ENCODE results near the gene SMR3B.

The SMR3B gene

DNA sequence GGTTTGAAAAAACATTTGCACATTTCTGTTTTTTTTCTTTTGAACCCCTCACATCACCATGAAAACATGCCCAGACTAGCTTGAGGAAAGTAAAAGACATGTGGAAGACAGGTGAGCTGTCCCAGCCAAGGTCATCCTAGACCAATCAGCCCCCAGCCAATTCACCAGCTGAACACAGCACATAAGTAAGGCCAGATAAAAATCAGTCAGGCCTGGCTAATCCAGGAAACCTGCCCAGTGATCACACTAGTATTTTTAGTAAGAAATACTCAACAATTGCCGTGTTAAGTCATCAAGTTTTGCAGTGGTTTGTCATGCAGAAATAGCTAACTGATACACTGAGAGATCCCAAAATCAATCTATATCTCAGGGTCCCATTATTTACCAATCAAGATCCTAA, 26.7 kb upstream of the SMR3B start:
- TF ChIP-seq RAD21 (IDR thresholded peaks at IDR 0.05; ENCODE audit: low read depth) (no peak), FOXM1 (IDR thresholded peaks at IDR 0.05; ENCODE audit: borderline replicate concordance, low read depth) (no peak), EP300 (IDR thresholded peaks at IDR 0.05; ENCODE audit: borderline replicate concordance) (no peak), TCF12 (IDR thresholded peaks at IDR 0.05; ENCODE audit: low read depth) (no peak), ZBTB7A (IDR thresholded peaks at IDR 0.05; ENCODE audit: low read depth) (no peak), EGR1 (IDR thresholded peaks at IDR 0.05) (no peak), YY1 (IDR thresholded peaks at IDR 0.05; ENCODE audit: low read depth) (no peak), CEBPB (IDR thresholded peaks at IDR 0.05) (no peak), CREB1 (IDR thresholded peaks at IDR 0.05; ENCODE audit: low read depth) (no peak), NFIC (IDR thresholded peaks at IDR 0.05) (no peak)
- TF ChIP-seq, protein P1, sequence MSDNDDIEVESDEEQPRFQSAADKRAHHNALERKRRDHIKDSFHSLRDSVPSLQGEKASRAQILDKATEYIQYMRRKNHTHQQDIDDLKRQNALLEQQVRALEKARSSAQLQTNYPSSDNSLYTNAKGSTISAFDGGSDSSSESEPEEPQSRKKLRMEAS (IDR thresholded peaks at IDR 0.05) = no peak
- TF ChIP-seq, protein P2, sequence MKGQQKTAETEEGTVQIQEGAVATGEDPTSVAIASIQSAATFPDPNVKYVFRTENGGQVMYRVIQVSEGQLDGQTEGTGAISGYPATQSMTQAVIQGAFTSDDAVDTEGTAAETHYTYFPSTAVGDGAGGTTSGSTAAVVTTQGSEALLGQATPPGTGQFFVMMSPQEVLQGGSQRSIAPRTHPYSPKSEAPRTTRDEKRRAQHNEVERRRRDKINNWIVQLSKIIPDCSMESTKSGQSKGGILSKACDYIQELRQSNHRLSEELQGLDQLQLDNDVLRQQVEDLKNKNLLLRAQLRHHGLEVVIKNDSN (IDR thresholded peaks at IDR 0.05) = no peak

DNA sequence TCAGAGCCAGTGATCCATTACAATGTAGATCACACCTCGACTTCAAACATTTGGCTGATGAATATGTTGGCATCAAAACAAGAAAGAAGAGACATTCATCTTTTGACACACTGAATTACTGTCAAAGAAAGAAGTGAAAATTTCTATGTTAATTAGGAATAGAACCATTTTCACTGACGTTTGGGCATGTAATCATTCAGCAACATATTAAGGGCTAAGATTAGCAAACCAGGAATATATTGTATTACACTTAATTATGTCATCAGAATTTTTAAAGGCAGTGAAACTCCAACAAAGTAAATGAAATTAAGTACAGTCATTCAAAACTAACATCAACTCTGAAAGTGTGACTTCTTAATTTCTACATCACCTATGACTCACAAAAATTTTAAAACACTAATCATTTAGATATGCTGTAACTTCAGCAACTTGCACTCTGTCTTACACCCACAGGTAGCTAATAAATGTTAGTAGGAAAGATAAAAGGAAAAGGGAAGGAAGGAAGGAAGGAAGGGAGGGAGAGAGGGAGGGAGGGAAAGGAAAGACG, 23.7 kb upstream of the SMR3B start:
- no peak for TF ChIP-seq ZBTB7A (IDR thresholded peaks at IDR 0.05; ENCODE audit: low read depth)
- no peak for TF ChIP-seq EGR1 (IDR thresholded peaks at IDR 0.05)
- no peak for TF ChIP-seq CREB1 (IDR thresholded peaks at IDR 0.05; ENCODE audit: low read depth)
- TF ChIP-seq, protein P2 (IDR thresholded peaks at IDR 0.05) = no peak
- no peak for TF ChIP-seq TEAD4 (IDR thresholded peaks at IDR 0.05)
- TF ChIP-seq EP300 (IDR thresholded peaks at IDR 0.05; ENCODE audit: borderline replicate concordance) = no peak
- TF ChIP-seq RAD21 (IDR thresholded peaks at IDR 0.05; ENCODE audit: low read depth) = no peak
- TF ChIP-seq, protein P1 (IDR thresholded peaks at IDR 0.05) = no peak
- TF ChIP-seq NFIC (IDR thresholded peaks at IDR 0.05) = no peak

DNA sequence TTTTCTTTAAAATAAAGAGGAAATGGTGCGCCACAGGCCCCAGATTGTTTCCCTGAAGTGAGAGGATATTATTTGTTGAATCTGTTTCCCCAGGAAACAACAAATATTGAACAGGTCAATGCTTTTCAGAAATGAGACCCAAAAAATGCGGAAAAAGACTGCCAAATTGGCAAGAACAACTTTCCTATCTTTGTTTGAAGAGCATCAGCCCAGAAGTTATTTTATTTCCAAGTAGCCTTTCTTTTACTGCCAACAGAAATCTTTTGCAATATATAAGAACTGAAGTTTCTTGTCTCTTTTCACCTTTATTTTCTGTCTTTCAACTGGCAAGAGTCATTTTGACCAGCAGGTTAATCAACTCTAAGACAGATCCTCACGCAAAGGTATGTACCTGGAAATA, 22.5 kb upstream of the SMR3B start, which contains the start of gene SMR3A:
Gene SMR3A, plus strand, starts transcription at position 301 of the 400 bp plus-strand sequence. CDS start 1,356 bp downstream, outside the sequence.
- no peak for TF ChIP-seq NFIC (IDR thresholded peaks at IDR 0.05)

DNA sequence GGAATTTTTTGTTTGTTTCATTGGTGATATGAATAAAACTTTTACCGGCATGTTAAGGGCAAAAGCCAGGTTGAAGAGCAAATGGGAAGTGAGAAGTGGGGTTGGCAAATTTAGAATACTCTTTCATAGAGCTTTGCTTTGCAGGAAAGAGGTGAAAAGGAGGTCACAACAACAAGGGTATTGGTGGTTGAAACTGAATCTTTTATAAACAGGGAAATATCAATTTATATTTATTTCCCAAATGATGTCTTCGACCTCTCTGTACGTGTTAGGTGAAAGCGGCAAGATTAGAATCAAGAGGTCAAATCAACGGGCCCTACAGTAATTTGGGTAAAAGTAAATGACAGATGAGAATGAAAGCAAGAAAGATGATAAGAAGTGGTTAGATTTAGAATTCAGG, 18.9 kb upstream of the SMR3B start:
- no peak for TF ChIP-seq FOXM1 (IDR thresholded peaks at IDR 0.05; ENCODE audit: borderline replicate concordance, low read depth)

DNA sequence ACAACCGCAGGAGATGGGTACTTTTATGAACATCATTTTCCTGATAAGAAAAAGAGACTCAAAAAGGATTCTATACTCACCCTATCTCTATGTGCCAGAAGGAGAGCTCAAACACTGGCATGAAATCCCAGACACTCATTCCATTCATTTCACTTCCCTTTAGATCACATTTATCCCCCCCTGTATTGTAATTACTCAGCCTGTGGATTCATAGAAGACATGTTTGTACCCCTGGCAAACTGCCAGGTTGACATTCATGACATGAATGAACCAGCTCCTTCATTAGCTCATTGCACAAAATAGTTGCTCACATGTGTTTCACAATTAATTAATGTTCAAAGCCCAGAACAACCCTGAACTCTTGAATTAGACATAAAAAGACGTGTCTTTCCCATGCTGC, 17.5 kb upstream of the SMR3B start:
- TF ChIP-seq ZBTB7A (IDR thresholded peaks at IDR 0.05; ENCODE audit: low read depth) (no peak), YY1 (IDR thresholded peaks at IDR 0.05; ENCODE audit: low read depth) (no peak)
- TF ChIP-seq, protein P2 (IDR thresholded peaks at IDR 0.05) = no peak
- TF ChIP-seq, protein P1 (IDR thresholded peaks at IDR 0.05) = no peak

DNA sequence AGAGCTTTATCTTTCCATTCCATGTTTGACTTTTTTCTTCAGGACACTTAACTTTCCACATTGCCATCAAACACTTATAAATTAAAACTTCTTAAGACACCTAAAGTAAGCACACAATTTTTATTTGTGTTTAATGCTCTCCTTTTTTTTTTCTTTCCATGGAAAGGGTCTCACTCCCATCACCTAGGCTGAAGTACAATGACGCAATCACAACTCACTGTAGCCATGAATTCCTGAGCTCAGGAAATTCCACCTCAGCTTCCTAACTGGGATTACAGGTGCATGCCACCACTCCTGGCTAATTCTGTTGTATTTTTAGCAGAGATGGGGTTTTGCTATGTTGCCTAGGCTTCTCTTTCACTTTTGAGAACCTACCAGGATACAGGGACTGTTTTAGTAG, 15.1 kb upstream of the SMR3B start:
- TF ChIP-seq EP300 (IDR thresholded peaks at IDR 0.05; ENCODE audit: borderline replicate concordance) (no peak), NFIC (IDR thresholded peaks at IDR 0.05) (no peak), TEAD4 (IDR thresholded peaks at IDR 0.05) (no peak), CEBPB (IDR thresholded peaks at IDR 0.05) (no peak), RAD21 (IDR thresholded peaks at IDR 0.05; ENCODE audit: low read depth) (no peak), TAF1 (IDR thresholded peaks at IDR 0.05; ENCODE audit: low read depth) (no peak), YY1 (IDR thresholded peaks at IDR 0.05; ENCODE audit: low read depth) (no peak), FOXM1 (IDR thresholded peaks at IDR 0.05; ENCODE audit: borderline replicate concordance, low read depth) (no peak), EGR1 (IDR thresholded peaks at IDR 0.05) (no peak), ZBTB7A (IDR thresholded peaks at IDR 0.05; ENCODE audit: low read depth) (no peak), TCF12 (IDR thresholded peaks at IDR 0.05; ENCODE audit: low read depth) (no peak), CREB1 (IDR thresholded peaks at IDR 0.05; ENCODE audit: low read depth) (no peak)
- TF ChIP-seq, protein P2 (IDR thresholded peaks at IDR 0.05) = no peak
- TF ChIP-seq, protein P1 (IDR thresholded peaks at IDR 0.05) = no peak
- TF ChIP-seq, protein P3, sequence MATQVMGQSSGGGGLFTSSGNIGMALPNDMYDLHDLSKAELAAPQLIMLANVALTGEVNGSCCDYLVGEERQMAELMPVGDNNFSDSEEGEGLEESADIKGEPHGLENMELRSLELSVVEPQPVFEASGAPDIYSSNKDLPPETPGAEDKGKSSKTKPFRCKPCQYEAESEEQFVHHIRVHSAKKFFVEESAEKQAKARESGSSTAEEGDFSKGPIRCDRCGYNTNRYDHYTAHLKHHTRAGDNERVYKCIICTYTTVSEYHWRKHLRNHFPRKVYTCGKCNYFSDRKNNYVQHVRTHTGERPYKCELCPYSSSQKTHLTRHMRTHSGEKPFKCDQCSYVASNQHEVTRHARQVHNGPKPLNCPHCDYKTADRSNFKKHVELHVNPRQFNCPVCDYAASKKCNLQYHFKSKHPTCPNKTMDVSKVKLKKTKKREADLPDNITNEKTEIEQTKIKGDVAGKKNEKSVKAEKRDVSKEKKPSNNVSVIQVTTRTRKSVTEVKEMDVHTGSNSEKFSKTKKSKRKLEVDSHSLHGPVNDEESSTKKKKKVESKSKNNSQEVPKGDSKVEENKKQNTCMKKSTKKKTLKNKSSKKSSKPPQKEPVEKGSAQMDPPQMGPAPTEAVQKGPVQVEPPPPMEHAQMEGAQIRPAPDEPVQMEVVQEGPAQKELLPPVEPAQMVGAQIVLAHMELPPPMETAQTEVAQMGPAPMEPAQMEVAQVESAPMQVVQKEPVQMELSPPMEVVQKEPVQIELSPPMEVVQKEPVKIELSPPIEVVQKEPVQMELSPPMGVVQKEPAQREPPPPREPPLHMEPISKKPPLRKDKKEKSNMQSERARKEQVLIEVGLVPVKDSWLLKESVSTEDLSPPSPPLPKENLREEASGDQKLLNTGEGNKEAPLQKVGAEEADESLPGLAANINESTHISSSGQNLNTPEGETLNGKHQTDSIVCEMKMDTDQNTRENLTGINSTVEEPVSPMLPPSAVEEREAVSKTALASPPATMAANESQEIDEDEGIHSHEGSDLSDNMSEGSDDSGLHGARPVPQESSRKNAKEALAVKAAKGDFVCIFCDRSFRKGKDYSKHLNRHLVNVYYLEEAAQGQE (IDR thresholded peaks at IDR 0.05; ENCODE audit: low read depth) = no peak

DNA sequence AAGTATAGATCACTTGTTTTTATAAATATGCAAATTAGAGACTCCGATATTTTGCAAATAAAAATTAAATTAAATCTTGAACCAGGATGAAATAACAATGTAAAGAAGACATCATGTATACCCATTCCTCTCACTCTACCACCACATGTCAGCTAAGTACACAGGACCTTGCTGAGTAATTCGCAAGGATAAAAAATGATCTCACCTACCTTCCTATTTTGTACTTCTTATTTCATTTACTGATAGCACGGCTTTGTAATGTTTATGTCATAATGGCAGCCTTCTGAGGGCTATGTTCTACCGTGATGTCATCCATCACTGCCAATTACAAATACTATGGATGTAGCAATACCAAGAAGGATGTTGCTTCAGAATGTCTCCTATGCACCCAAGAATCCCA, 10.9 kb upstream of the SMR3B start:
- TF ChIP-seq ZBTB7A (IDR thresholded peaks at IDR 0.05; ENCODE audit: low read depth) (no peak), TEAD4 (IDR thresholded peaks at IDR 0.05) (no peak), EGR1 (IDR thresholded peaks at IDR 0.05) (no peak), CEBPB (IDR thresholded peaks at IDR 0.05) (no peak), TCF12 (IDR thresholded peaks at IDR 0.05; ENCODE audit: low read depth) (no peak), EP300 (IDR thresholded peaks at IDR 0.05; ENCODE audit: borderline replicate concordance) (no peak), NFIC (IDR thresholded peaks at IDR 0.05) (no peak), CREB1 (IDR thresholded peaks at IDR 0.05; ENCODE audit: low read depth) (no peak), FOXM1 (IDR thresholded peaks at IDR 0.05; ENCODE audit: borderline replicate concordance, low read depth) (no peak), YY1 (IDR thresholded peaks at IDR 0.05; ENCODE audit: low read depth) (no peak), RAD21 (IDR thresholded peaks at IDR 0.05; ENCODE audit: low read depth) (no peak), TAF1 (IDR thresholded peaks at IDR 0.05; ENCODE audit: low read depth) (no peak)
- TF ChIP-seq, protein P2 (IDR thresholded peaks at IDR 0.05) = no peak
